HG02763 (cell line): ENCODE measurements around the gene SLC9A7.

Source experiments
- ATAC-seq: cut with Tn5 transposase; IDR thresholded peaks from one replicate; pipeline ENCODE4 v1.9.1; 2021; ENCODE audit warnings: mild to moderate bottlenecking, moderate library complexity; ENCODE audit not compliant: unreplicated experiment

SLC9A7 gene

DNA sequence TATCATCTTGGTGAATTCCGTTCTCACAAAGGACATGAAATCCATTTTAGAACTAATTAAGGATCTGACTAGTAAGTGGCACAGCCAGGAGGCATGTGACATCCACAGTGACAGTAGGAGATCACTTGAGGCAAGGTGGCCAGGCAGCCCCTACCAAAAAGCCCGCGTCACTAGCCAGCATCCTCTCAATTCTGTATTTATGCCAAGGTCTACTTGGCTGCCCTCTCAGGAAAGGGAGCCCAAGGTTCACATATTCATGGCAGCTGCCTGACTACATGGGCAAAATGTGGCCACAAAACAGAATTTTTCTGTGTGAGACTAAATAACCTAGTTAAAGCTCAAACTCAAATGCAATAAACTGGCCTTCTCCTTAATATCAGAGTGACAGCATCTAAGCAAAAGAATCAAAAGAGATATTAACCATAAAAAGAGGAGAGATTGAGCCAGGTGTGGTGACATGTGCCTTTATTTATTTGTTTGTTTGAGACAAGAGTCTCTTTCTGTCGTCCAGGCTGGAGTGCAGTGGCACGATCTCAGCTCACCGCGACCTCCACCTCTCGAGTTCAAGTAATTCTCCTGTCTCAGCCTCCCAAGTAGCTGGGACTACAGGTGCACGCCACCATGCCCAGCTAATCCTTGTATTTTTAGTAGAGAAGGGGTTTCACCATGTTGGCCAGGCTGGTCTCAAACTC, 51.5 kb downstream of the SLC9A7 start:
- ATAC-seq, result no peak

GRCh38 chrX:46704767-46705386, 54.0 kb downstream of the SLC9A7 start:
- peak; percentile 93 for ATAC-seq

DNA sequence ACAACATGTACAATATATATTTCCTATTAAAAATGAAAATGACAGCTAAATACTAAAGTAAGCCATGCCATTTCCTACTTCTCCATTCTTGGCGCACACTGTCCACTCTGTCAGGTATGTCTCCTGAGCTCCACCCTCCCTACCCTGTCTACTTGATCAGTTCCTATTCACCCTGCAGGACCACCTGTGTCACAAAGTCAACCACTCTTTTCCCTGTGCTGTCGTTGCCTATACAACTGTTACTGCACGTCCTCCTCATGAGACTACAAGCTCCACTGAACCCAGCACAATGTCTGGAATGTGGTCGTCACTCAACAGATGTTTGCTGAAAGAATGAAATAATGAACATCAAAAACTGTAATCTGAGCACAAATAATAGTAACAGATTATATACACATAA, 54.9 kb downstream of the SLC9A7 start:
- ATAC-seq, result peak; percentile 35

- ATAC-seq, result no peak
Observed at GRCh38 chrX:46698691-46699090, 60.2 kb downstream of the SLC9A7 start.

GRCh38 chrX:46695491-46695890, 63.4 kb downstream of the SLC9A7 start:
- ATAC-seq, result no peak

- no peak for ATAC-seq
Observed at GRCh38 chrX:46694549-46694948, 64.4 kb downstream of the SLC9A7 start.

- ATAC-seq, result peak; percentile 66
Observed at GRCh38 chrX:46693149-46693548, 65.8 kb downstream of the SLC9A7 start.

DNA sequence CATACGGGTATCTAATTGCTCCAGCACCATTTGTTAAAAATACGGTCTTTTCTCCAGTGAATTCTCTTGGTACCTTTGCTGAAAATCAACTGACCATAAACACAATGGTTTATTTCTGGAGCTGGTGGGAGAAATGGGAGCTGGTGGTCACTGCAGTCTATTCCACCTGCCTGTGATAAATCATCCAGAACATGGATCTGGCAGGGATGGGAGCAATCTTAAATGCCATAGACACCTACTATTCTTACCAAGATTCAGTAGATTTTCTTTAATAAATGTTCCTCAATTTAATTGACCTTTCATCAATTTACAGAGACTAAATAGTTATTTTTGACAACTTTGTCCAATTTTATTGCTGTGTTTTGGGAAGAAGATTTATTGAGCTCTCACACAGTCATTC, 68.1 kb downstream of the SLC9A7 start:
- ATAC-seq, result no peak

DNA sequence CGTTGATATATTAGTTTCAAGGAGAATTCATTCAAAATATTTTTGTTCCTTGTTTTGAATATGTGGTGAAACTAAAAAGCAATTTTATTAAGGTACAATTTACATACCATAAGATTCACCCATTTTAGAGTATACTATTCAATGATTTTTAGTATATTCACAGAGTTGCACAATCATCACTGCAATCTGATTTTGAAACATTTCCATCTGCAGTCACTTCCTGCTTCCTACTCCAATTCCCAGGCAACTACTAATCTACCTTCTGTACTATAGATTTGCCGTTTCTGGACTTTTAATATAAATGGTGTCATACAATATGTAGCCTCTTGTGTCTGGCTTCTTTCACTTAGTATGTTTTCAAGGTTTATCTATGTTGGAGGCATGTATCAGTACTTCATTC, 71.3 kb downstream of the SLC9A7 start:
- no peak for ATAC-seq

DNA sequence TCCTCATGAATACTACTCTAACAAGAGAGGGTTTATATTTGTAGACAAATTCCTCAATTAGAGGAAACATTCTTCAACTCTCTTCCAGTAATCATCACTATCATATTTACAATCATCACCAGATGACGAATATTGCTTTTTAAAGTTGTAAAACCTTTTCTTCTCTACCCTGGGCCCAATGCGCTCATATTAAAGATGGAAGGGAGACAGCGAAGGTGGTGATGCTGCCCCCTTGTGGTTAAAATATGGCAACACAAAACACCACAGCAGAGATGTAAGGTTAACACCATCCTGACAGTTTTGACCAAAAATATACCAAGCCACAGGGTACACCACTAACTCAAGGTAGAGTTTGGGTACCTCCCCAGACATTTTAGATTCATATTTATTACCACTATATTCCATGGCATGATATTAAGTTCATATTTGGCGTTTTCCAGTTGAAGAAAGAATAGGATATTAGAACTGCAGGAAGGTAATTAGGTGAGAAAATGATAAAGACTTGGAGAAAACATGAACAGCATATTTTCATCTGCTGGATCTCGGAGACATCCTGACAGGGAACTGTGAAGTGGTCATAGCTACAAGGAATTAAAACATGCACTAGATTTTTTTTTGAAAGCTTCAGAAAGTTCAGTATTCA, 72.8 kb downstream of the SLC9A7 start:
- no peak for ATAC-seq

GRCh38 chrX:46683048-46683447, 75.9 kb downstream of the SLC9A7 start:
- no peak for ATAC-seq

DNA sequence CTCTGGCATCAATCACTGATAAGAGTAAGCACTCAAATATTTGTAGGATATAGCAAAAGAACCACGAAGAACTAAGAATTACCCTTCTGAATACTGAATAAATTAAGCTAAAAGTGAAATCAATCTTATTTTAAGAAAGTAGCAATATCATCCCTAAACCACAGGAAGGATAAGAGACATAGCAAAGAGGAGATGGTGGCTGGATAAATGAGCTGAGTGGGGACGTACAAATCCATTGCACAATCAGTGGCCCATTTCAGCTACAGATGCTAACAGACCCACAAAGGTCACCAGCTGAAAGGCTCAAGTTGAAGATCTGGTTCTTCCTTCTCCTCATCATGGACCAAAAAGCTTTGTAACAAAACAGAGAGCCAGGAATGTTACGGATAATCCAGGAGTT, 77.1 kb downstream of the SLC9A7 start:
- no peak for ATAC-seq

GRCh38 chrX:46678232-46678631, 80.7 kb downstream of the SLC9A7 start:
- no peak for ATAC-seq

GRCh38 chrX:46676399-46677356, 82.2 kb downstream of the SLC9A7 start:
- ATAC-seq, result no peak

- ATAC-seq, result no peak
Observed at GRCh38 chrX:46673620-46674359, 85.1 kb downstream of the SLC9A7 start.

DNA sequence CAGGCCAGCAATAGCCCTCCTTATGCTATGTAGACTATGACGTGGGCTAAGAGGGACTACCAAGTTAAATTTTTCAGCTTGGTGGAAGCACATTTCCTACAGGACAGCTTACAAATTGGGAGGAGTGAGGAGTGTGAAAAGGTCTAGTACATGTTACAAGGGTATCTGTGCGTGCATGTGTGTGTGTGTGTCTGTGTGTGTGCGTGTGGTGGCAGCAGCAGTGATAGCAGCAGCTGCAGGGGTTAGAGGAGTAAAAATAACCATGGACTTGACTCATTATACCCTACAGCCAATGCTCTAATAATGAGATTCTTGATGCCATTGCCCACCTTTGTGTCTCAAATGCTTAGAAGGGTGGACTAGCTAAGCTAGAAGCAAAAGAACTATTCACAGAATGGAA, 88.6 kb downstream of the SLC9A7 start:
- ATAC-seq, result no peak

GRCh38 chrX:46666831-46667230, 92.1 kb downstream of the SLC9A7 start:
- no peak for ATAC-seq

DNA sequence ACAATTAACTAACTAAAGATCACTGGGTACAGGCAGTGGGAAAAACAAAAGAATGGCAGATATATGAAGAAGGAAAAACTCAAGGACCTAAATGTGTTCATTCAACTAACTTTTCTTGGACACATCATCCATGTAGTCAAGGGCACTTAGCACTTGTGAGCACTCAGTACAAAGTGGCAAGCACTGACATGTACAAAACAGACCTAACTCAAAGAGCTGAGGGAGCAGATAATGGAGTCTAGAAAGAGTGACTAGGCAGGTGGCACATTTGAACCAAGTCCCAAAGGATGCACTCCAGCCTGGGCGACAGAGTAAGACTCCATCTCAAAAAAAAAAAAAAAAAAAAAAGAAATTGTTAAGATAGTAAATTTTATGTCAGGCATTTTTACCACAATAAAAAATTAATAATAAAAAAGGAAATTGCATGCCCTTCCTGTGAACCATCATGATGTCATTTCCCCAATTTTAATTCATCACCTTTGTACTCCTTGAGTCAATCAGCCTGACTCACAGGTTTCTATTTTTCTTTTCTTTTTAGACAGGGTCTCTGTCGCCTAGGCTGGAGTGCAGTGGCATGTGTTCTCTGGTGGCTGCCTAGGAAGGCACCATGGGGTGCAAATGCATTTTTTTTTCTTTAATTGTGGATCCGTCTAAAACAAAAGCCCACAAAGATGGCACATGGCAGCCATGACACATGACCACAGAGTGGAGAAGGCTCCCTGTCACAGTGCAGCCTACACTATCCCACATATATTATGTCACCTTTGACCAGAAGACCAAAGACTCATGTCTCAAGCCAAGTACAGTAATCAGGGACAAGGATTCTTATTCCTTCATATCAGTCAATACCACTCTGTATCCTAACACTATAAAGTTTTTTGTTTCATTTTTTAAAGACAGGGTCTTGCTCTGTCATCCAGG, 93.4 kb downstream of the SLC9A7 start:
- no peak for ATAC-seq

- ATAC-seq, result no peak
Observed at GRCh38 chrX:46662188-46662958, 96.5 kb downstream of the SLC9A7 start.
